ENCODE data around the gene XRCC4.

XRCC4 gene

GRCh38 chr5:83107692-83108420, 30.5 kb downstream of the XRCC4 start:
- H3K4me3 ChIP-seq (replicated peaks in 1 of 2; ENCODE audit: low read depth in 2 of 2, low read length in 2 of 2), result no peak overlapping the region
- no peak for DNase-seq (ENCODE audit: low read depth in 2 of 2)
- no peak for TF ChIP-seq CTCF (IDR thresholded peaks at IDR 0.05; ENCODE audit: low read depth, low read length)

DNA sequence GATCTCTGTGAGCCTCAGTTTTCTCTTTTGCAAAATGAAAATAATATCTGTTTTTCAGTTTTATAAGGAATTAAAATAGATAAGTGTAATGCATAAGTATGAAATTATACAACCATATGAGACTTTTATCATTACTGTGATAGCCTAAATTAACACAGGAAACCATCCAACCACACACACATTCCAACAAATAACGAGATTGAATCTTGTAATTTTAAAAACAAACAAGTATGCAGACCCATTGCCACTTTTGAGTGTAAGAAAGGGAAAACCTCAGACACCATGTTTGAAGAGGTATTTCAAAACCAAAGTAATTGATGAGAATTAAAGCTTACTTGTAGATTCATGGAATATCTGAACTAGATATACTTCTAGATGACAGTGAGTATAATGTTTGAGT, 32.0 kb downstream of the XRCC4 start:
- DNase-seq (ENCODE audit: low read depth in 2 of 2), result no peak
- no peak for TF ChIP-seq CTCF (IDR thresholded peaks at IDR 0.05; ENCODE audit: low read depth, low read length)
- H3K4me3 ChIP-seq (replicated peaks in 1 of 2; ENCODE audit: low read depth in 2 of 2, low read length in 2 of 2), result no peak overlapping the region

GRCh38 chr5:83115816-83116215, 38.5 kb downstream of the XRCC4 start:
- TF ChIP-seq CTCF (IDR thresholded peaks at IDR 0.05; ENCODE audit: low read depth, low read length), result no peak
- DNase-seq (ENCODE audit: low read depth in 2 of 2), result no peak
- no peak overlapping the region for H3K4me3 ChIP-seq (replicated peaks in 1 of 2; ENCODE audit: low read depth in 2 of 2, low read length in 2 of 2)

DNA sequence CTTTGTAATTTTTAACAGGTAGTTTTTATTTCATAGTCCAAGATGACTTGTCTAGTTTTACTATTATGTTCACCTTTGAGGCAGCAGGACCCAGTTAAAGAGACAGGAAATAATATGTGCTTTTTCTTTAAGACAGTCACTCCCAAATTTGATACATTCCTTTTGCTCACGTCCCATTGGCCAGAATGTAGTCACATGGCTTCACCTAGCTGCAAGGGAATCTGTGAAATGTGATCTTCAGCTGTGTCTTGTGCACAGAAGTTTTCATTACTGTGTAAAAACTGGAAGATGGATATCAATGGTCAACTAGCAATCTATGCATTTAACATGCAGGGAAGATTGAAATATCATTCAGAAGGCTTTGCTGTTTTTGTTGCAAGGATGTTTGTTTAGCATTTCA, 41.1 kb downstream of the XRCC4 start:
- DNase-seq (ENCODE audit: low read depth in 2 of 2), result peak in 1 of 2 donors; percentile 15
- TF ChIP-seq CTCF (IDR thresholded peaks at IDR 0.05; ENCODE audit: low read depth, low read length), result no peak

DNA sequence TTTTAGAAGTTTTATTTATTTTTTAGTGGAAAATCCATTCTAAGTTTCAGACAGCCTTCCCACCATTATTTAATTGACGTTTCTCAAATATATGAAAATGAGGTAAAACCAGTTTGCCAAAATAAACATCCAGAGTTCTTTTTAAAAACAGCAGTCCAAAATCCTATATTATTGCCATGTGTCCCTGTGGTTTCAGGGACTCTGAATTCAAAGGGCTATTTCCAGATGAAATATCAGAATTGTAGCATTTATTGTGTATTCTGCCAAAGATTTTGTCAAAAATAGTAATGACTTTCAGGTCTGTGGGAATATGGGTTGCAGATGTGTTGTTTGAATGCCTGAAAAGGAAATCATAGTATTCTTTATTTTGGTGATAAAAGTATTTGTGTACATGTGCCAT, 41.6 kb downstream of the XRCC4 start:
- TF ChIP-seq CTCF (IDR thresholded peaks at IDR 0.05; ENCODE audit: low read depth, low read length), result no peak
- no peak for DNase-seq (ENCODE audit: low read depth in 2 of 2)
- no peak overlapping the region for H3K4me3 ChIP-seq (replicated peaks in 1 of 2; ENCODE audit: low read depth in 2 of 2, low read length in 2 of 2)

More for the DNA sequence above, 41.1 kb downstream of the XRCC4 start:
- no peak overlapping the region for H3K4me3 ChIP-seq (replicated peaks in 1 of 2; ENCODE audit: low read depth in 2 of 2, low read length in 2 of 2)

GRCh38 chr5:83124593-83124992, 47.2 kb downstream of the XRCC4 start:
- no peak for TF ChIP-seq CTCF (IDR thresholded peaks at IDR 0.05; ENCODE audit: low read depth, low read length)
- no peak for DNase-seq (ENCODE audit: low read depth in 2 of 2)
- H3K4me3 ChIP-seq (replicated peaks in 1 of 2; ENCODE audit: low read depth in 2 of 2, low read length in 2 of 2), result no peak overlapping the region

DNA sequence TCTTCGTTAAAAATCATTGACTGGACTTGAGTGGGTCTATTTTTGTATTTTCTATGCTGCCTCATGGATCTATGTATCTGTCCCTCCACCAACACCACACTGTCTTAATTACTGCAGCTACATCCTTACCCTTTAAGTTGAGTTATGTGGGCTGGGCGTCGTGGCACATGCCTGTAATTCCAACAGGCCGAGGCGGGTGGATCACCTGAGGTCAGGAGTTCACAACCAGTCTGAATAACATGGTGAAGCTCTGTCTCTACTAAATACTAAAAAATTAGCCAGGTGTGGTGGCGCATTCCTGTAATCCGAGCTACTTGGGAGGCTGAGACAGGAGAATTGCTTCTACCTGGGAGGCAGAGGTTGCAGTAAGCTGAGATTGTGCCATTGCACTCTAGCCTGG, 48.2 kb downstream of the XRCC4 start:
- DNase-seq (ENCODE audit: low read depth in 2 of 2), result no peak
- TF ChIP-seq CTCF (IDR thresholded peaks at IDR 0.05; ENCODE audit: low read depth, low read length), result no peak
- H3K4me3 ChIP-seq (replicated peaks in 1 of 2; ENCODE audit: low read depth in 2 of 2, low read length in 2 of 2), result no peak overlapping the region
